DOHH2 (cell line): ENCODE measurements around the gene KRT37.

ENCODE experiments used
- EZH2phosphoT487 ChIP-seq: fragments of 200-600 bp; sonication (generic); IDR thresholded peaks from 2 replicates; pipeline ENCODE4 v1.6.1; 2017; ENCODE audit warnings: borderline replicate concordance, mild to moderate bottlenecking, antibody characterized with exemption, low read length, moderate library complexity, mixed read lengths
- TF ChIP-seq, protein P1 (sequence below): fragments of 200-600 bp; sonication (generic); IDR thresholded peaks from one replicate; pipeline ENCODE4 v1.5.1; 2014; ENCODE audit warnings: antibody characterized with exemption, mild to moderate bottlenecking, low read depth, low read length; ENCODE audit not compliant: poor library complexity, severe bottlenecking

- TF ChIP-seq, protein P1, sequence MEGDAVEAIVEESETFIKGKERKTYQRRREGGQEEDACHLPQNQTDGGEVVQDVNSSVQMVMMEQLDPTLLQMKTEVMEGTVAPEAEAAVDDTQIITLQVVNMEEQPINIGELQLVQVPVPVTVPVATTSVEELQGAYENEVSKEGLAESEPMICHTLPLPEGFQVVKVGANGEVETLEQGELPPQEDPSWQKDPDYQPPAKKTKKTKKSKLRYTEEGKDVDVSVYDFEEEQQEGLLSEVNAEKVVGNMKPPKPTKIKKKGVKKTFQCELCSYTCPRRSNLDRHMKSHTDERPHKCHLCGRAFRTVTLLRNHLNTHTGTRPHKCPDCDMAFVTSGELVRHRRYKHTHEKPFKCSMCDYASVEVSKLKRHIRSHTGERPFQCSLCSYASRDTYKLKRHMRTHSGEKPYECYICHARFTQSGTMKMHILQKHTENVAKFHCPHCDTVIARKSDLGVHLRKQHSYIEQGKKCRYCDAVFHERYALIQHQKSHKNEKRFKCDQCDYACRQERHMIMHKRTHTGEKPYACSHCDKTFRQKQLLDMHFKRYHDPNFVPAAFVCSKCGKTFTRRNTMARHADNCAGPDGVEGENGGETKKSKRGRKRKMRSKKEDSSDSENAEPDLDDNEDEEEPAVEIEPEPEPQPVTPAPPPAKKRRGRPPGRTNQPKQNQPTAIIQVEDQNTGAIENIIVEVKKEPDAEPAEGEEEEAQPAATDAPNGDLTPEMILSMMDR: no peak
- TF ChIP-seq EZH2phosphoT487: no peak
Measured at GRCh38 chr17:41413353-41413957, 10.9 kb downstream of the KRT37 start.
